HEK293 (cell line): ENCODE measurements around the gene TXNDC9.

Experiments
- CTCF ChIA-PET: fragments of 350-600 bp; formaldehyde crosslinking; extraction: SDS; loops from one replicate; lab custom pipeline; 2021; ENCODE audit warnings: antibody characterized with exemption; lab: Yijun Ruan, JAX
- POLR2A ChIA-PET: fragments of 300-600 bp; formaldehyde crosslinking; extraction: SDS; loops from one replicate; lab custom pipeline; 2020; ENCODE audit warnings: antibody characterized with exemption, inconsistent platforms; lab: Yijun Ruan, JAX
- H3K27ac ChIP-seq: fragments of 200-500 bp; sonication (Bioruptor generic); 2 replicates; pipeline ENCODE4 v1.5.1; 2014; ENCODE audit warnings: low read depth, low read length, control low read depth, inconsistent platforms; ENCODE audit errors: extremely low read depth
- H3K36me3 ChIP-seq, 2 experiments: fragments of 200-500 bp in 1 of 2; sonication (Bioruptor generic) in 1 of 2; 1 replicate in 1 of 2; 2 replicates in 1 of 2; pipeline ENCODE4 v1.5.1; 2014 to 2017; ENCODE audit warnings: inconsistent platforms in 2 of 2, low read length in 2 of 2; ENCODE audit not compliant: control insufficient read depth in 2 of 2, insufficient read depth in 1 of 2
- H3K4me1 ChIP-seq: fragments of 200-500 bp; sonication (Bioruptor generic); 2 replicates; pipeline ENCODE4 v1.5.1; 2014; ENCODE audit warnings: mild to moderate bottlenecking, low read length, inconsistent platforms; ENCODE audit not compliant: control insufficient read depth, insufficient read depth
- H3K4me3 ChIP-seq: 2 replicates; pipeline ENCODE4 v1.5.1; 2011; ENCODE audit warnings: low read depth, mild to moderate bottlenecking, control low read depth, low read length, moderate library complexity
- H3K9me3 ChIP-seq: fragments of 200-500 bp; sonication (Bioruptor generic); 2 replicates; pipeline ENCODE4 v1.5.1; 2014; ENCODE audit warnings: low read depth, low read length, inconsistent platforms; ENCODE audit not compliant: control insufficient read depth, insufficient read depth
- CTCF ChIP-seq: fragments of 450-650 bp; formaldehyde crosslinking; IDR thresholded peaks from 2 replicates; pipeline ENCODE4 v1.5.1; 2016; ENCODE audit warnings: missing biosample characterization, missing genetic modification characterization
- HOXA7 ChIP-seq: sonication (generic); formaldehyde crosslinking; IDR thresholded peaks from 2 replicates; pipeline ENCODE4 v1.8.1; 2022; ENCODE audit warnings: missing genetic modification reagents, borderline replicate concordance
- INSM2 ChIP-seq: fragments of 450-650 bp; formaldehyde crosslinking; IDR thresholded peaks from 2 replicates; pipeline ENCODE4 v1.5.1; 2016; ENCODE audit warnings: missing biosample characterization, missing genetic modification characterization
- KLF1 ChIP-seq: fragments of 450-650 bp; formaldehyde crosslinking; IDR thresholded peaks from 2 replicates; pipeline ENCODE4 v1.5.1; 2016; ENCODE audit warnings: missing biosample characterization, missing genetic modification characterization
- OVOL3 ChIP-seq: fragments of 450-650 bp; formaldehyde crosslinking; IDR thresholded peaks from 2 replicates; pipeline ENCODE4 v1.5.1; 2016; ENCODE audit warnings: missing biosample characterization, missing genetic modification characterization
- PBX3 ChIP-seq: sonication (generic); formaldehyde crosslinking; IDR thresholded peaks from 2 replicates; pipeline ENCODE4 v1.8.1; 2022; ENCODE audit warnings: mild to moderate bottlenecking, moderate library complexity, missing genetic modification reagents
- SETDB1 ChIP-seq: IDR thresholded peaks from one replicate; pipeline ENCODE4 v1.6.1; 2017; ENCODE audit warnings: mild to moderate bottlenecking, low read length, moderate library complexity, mixed read lengths; ENCODE audit not compliant: insufficient read length
- ZBTB11 ChIP-seq: fragments of 450-650 bp; formaldehyde crosslinking; conservative IDR thresholded peaks from 2 replicates; pipeline ENCODE4 v1.5.1; 2016; ENCODE audit warnings: low read depth, missing biosample characterization, missing genetic modification characterization
- ZNF114 ChIP-seq: fragments of 450-650 bp; formaldehyde crosslinking; IDR thresholded peaks from 2 replicates; pipeline ENCODE4 v1.5.0; 2017; ENCODE audit warnings: missing biosample characterization, missing genetic modification characterization
- ZNF140 ChIP-seq: fragments of 450-650 bp; formaldehyde crosslinking; IDR thresholded peaks from 2 replicates; pipeline ENCODE4 v1.5.1; 2016; ENCODE audit warnings: missing biosample characterization, missing genetic modification characterization
- ZNF2 ChIP-seq: fragments of 450-650 bp; formaldehyde crosslinking; IDR thresholded peaks from 2 replicates; pipeline ENCODE4 v1.5.1; 2016; ENCODE audit warnings: missing biosample characterization, missing genetic modification characterization
- ZNF214 ChIP-seq: fragments of 450-650 bp; formaldehyde crosslinking; IDR thresholded peaks from 2 replicates; pipeline ENCODE4 v1.5.1; 2017; ENCODE audit warnings: missing biosample characterization, mild to moderate bottlenecking, missing genetic modification characterization, borderline replicate concordance
- ZNF521 ChIP-seq: fragments of 450-650 bp; formaldehyde crosslinking; IDR thresholded peaks from 2 replicates; pipeline ENCODE4 v1.5.1; 2017; ENCODE audit warnings: missing biosample characterization, mild to moderate bottlenecking, missing genetic modification characterization
- ZNF560 ChIP-seq: fragments of 450-650 bp; formaldehyde crosslinking; IDR thresholded peaks from 2 replicates; pipeline ENCODE4 v1.5.1; 2017; ENCODE audit warnings: missing biosample characterization, missing genetic modification characterization, borderline replicate concordance
- ZNF585B ChIP-seq: fragments of 450-650 bp; formaldehyde crosslinking; IDR thresholded peaks from 2 replicates; pipeline ENCODE4 v1.5.1; 2016; ENCODE audit warnings: missing biosample characterization, missing genetic modification characterization
- ZNF654 ChIP-seq: fragments of 450-650 bp; formaldehyde crosslinking; IDR thresholded peaks from 2 replicates; pipeline ENCODE4 v1.5.1; 2016; ENCODE audit warnings: low read depth, missing biosample characterization, missing genetic modification characterization
- ZNF747 ChIP-seq: fragments of 450-650 bp; formaldehyde crosslinking; IDR thresholded peaks from 2 replicates; pipeline ENCODE4 v1.5.1; 2016; ENCODE audit warnings: missing biosample characterization, missing genetic modification characterization
- ZSCAN5A ChIP-seq: fragments of 450-650 bp; formaldehyde crosslinking; IDR thresholded peaks from 2 replicates; pipeline ENCODE4 v1.5.1; 2016; ENCODE audit warnings: missing biosample characterization, missing genetic modification characterization

The TXNDC9 gene

GRCh38 chr2:99382143-99382542 lies 46.0 kb upstream of the TXNDC9 start:
- ChIA-PET CTCF (interaction anchor here (0.8 kb wide), 1 partner anchor 21 kb away, joined by 4 read pairs; no protein-coding TSS in a partner anchor), POLR2A (interaction anchor here (0.8 kb wide), 1 partner anchor 45 kb away, joined by 4 read pairs; the partner anchor contains the start of gene EIF5B)
- Histone ChIP-seq H3K27ac (no peak overlapping the region), H3K36me3 (peaks cover 42 to 71% of the 10 kb centered on the region in 2 experiments), H3K4me3 (no peak overlapping the region), H3K9me3 (no peaks in the 10 kb centered on the region), H3K4me1 (no peaks in the 10 kb centered on the region)
- TF ChIP-seq ZNF114 (tag by site-specific recombination) (no peak), ZNF560 (tag by site-specific recombination) (no peak), ZNF214 (tag by site-specific recombination) (no peak), ZSCAN5A (tag by site-specific recombination) (no peak), ZNF585B (no peak), KLF1 (no peak), ZNF140 (tag by site-specific recombination) (no peak), PBX3 (no peak), INSM2 (tag by site-specific recombination) (no peak), CTCF (tag by site-specific recombination) (no peak), ZBTB11 (tag by site-specific recombination) (no peak), SETDB1 (no peak), ZNF521 (tag by site-specific recombination) (no peak), ZNF654 (tag by site-specific recombination) (no peak)

- ChIA-PET CTCF (no interaction called here), POLR2A (no interaction called here)
- peaks cover 45 to 81% of the 10 kb centered on the region in 2 experiments for H3K36me3 ChIP-seq
- H3K4me3 ChIP-seq, result no peak overlapping the region
- H3K4me1 ChIP-seq, result no peaks in the 10 kb centered on the region
- TF ChIP-seq ZNF747 (no peak), OVOL3 (tag by site-specific recombination) (no peak), ZNF2 (tag by site-specific recombination) (no peak), HOXA7 (CRISPR knock-in tag) (no peak)
- H3K9me3 ChIP-seq, result no peaks in the 10 kb centered on the region
- no peak overlapping the region for H3K27ac ChIP-seq
These were observed 44.4 kb upstream of the TXNDC9 start for GRCh38 chr2:99380376-99381010.
